HG03469 (cell line): ENCODE results near the gene GM2A.

Experiments
- ATAC-seq: cut with Tn5 transposase; IDR thresholded peaks from one replicate; pipeline ENCODE4 v1.9.1; 2021; ENCODE audit warnings: mild to moderate bottlenecking, moderate library complexity, moderate number of reproducible peaks; ENCODE audit not compliant: unreplicated experiment

The GM2A gene

DNA sequence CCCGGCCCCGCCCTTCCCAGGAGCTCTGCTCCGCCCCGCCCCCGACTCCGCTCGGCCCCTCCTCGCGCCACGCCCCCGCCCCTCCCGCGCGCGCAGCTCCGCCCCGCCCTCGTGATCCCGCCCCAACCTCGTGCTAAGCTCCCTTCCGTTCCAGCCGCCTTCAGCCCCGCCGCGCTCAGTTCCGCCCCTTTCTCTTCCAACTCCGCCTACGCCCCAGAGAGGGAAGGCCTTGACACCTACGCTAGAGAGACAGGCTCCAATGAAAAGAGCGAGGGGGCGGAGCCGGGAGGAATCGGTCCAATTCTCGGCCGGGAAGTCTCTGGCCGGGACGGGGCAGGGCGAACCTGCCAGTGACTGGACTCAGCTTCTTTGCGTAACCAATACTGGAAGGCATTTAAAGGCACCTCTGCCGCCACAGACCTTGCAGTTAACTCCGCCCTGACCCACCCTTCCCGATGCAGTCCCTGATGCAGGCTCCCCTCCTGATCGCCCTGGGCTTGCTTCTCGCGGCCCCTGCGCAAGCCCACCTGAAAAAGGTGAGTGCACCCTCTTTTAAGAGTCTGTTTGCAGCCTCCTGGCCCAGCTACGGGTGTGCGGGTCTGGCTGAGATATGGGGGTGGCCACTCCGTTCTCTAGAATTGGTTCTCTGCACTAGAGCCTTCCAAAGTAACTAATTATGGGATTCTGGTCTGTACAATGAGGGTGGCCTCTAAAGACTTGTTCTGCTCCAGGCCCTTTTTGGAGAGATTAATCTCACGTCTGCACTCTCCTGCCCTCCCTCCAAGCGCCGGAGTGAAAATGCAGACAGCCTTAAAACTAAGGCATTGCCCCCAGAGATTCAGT lies at the start of gene GM2A:
TSS of gene GM2A (plus strand) at position 424 of the 843 bp plus-strand sequence. CDS start at position 456, 32 bp downstream.
- peak; percentile 71 for ATAC-seq

DNA sequence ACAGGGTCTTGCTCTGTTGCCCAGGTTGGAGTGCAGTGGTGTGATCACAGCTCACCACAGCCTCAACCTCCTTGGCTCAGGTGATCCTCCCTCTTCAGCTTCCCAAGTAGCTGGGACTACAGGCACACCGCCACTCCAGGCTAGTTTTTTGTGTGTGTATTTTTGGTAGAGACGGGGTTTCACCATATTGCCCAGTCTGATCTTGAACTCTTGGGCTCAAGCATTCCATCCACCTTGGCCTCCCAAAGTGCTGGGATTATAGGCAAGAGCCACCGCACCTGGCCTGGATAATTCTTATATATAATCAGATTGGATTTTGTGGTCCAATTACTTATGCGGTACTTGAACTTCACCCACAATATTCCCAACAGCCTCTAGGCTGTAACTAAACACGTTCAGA lies 48.9 kb upstream of the GM2A start:
- no peak for ATAC-seq

DNA sequence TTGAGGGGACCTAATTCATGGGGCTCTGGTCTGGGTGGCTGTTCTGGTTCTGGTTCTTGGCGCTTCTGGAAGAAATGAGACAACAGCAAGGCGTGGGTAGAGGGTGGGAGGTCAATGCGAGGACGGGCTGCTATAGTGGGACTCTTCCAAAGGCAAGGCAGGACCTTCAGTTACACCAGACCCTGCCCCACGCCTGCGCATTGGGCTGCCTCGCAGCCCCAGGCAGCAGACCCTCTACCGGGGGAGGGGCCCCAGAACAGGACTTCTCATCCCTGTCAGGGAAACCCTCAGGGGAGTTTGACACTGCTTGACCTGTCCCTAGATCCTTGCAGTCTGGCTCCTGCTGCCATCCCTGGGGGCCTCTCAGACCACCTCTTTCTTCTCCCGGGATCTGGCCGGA lies 47.6 kb upstream of the GM2A start:
- ATAC-seq: no peak

DNA sequence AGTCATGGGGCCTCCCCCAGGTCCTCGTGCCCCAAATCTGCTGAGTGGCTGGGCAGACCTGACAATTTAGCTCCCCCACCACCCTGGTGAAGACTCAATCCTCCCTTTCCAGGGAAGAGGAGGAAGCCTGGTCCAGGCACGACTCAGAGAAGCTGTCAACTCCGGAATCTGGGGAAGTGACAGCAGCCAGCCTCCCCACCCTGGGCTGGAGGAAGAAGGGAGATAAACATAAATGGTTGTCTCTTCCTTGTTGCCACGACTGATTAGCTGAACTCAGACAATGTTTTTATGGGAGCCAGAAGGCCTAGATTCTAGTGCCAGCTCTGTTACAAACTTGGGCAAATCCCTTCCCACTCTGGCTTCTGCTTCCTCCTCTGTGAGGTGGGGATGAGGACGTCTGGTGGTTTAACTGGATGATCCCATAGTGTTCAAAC lies 44.5 kb upstream of the GM2A start:
- no peak for ATAC-seq

DNA sequence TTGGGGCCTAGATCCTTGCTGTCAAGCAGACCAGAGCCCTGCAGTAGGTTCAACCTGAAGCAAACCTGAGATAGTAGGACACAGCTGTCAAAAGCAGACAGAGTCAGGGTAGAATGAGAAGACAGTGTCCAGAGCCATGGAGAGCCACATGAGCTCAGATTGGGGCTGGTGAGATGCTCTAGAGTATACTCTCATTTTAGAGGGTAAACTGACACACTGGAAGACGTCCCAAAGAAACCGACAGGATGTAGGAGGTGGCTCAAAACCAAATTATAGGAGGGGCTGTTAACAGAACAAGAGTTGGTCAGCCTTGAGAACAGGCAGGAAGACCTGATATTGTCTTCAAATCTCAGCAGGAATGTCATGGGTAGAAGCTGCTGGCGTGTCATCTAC lies 40.6 kb upstream of the GM2A start:
- no peak for ATAC-seq

DNA sequence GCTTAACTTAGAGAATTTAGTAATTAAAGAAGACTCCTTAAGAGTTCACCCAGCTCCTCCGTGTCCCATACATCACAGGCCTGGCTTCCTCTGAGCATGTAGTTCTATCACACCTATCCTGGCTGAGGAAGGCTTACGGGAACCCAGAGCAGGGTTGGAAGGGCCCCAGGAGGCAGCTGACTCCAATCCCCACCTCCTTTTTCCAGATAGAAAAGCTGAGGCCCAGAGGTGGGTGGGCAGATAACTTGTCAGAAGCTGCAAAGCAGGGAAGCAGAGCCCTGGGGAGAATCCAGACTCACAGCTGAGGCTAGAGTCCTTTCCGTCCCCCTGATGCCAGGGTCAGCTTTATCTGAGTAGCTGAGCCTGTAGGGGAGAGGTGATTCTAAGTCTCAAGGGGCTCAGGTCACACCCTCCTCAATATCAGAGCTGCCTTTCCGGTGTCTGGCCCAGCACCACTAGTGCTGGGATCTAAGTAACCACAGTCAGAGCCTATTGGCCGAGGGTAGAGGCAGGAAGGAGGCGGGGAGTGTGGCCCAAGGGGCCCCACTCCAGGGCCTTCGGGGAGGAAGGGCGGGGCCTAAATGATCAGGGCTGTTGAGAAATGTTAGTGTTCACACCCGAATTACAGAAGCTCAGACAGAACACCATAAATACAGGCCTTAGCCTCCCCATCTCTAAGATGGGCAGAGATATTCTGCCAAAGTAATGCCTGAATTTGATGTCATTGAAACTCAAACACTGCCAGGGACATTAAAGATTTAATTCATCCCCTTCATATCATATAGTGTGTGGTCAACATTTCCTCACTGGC lies 39.0 kb upstream of the GM2A start:
- peak; percentile 71 for ATAC-seq

DNA sequence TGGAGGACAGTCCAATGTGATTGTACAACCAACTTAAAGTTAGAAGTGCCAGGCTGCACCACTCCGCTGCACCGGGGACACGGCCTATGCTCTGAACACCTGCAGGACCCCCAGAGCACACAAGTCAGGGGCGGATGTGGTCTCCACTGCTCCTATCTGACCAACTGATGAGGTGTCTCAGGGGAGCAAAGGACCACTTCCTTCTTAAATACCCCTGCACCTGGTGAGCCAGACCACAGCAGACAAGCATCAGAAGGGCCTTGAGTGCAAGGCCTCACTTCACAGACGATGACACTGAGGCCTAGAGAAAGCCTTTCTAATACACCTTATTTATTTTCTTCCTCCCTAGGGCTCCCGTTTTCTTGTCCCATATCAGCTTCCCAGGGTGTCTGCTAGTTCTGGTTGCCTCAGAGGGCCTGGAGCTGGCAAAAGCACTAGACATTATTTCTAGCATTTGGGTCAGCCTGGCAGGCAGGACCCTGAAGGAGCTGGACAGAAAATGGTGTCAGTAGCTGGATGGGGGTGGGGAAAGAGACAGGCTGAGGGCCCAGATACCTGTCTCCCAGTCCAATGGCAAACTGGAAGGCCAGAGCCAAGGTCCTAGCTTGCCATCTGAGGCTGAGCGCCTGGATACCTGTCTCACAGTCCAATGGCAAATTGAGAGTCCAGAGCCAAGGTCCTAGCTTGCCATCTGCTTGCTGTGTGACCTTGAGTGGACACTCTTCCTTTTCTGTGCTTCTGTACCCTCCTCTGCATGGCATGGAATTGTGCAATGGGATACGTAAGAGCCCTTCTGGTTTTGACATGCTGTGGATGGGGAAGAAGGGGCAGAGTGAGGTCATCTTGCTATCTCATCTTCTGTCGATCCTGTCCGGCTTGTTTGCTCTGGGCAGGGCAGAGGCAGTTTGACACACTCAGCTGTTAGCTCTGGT lies 38.1 kb upstream of the GM2A start:
- ATAC-seq: peak; percentile 27

DNA sequence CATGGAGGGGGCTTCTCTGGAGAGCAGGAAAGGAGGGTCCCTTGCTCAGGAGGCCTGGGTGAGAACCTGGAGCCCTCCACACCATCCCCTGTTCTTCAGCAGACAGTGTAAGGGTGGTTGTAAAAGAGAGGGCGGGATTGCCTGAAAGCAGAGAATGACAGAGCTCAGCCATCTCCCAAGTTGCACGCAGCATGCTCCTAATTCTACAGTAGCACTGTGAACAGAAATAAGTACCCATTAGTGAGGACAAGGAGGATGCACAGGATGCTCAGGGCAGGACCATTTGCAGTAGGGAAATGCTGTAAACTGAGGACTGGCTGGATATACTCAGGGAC lies 37.5 kb upstream of the GM2A start:
- no peak for ATAC-seq

DNA sequence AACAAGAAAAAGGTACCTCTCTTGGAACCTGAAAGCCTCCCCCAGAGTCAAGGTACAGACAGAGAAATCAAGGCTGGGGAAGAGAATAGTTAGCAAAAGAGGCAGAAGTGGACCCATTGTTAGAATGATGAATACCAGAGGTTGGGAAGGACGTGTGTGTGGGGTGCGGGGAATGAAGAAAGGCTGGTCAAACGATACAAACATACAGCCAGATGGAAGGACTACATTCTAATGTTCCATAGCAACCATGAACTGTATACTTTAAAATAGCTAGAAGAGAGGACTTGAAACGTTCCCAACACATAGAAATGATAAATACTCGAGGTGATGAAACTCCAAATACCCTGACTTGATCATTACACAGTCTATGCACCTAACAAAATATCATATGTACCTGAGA lies 36.2 kb upstream of the GM2A start:
- ATAC-seq: no peak

DNA sequence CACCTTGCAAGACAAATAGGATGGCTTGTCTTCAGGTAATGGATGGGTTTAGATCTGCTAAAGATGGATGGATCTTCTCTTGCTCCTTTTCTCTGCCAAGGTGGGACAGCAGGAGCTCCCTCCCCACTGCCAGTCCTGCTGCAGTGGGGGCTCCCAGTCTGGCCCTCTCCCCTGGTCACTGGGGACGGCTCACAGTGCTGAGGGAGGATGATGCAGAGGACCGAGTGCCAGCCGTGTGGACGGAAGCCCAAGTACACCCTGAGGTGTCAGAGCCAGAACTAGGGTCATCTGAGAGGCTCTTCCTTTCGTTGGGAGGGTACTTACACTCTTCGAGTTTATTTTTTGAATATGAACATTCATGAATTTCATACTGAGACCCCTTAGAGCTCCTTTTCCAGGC lies 34.8 kb upstream of the GM2A start:
- no peak for ATAC-seq

DNA sequence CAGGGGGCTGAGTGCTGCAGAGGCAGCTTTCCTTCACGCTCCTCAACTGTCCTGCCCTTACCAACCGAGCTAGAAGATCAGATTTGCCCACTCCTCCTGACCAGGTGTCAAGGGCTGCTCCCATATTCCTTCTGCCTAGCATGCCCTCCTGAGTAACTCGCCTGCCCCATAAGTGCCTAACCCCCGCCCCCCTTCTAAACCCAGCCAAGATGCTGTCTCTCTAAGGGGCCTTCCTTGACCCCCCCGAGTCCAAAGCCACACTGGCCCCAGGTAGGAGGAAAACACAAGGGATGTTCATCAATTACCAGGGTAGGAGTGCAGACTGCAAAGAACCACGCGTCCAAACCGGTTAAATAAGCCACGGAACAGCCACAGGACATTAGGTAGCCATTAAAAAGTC lies 33.8 kb upstream of the GM2A start:
- ATAC-seq: no peak

DNA sequence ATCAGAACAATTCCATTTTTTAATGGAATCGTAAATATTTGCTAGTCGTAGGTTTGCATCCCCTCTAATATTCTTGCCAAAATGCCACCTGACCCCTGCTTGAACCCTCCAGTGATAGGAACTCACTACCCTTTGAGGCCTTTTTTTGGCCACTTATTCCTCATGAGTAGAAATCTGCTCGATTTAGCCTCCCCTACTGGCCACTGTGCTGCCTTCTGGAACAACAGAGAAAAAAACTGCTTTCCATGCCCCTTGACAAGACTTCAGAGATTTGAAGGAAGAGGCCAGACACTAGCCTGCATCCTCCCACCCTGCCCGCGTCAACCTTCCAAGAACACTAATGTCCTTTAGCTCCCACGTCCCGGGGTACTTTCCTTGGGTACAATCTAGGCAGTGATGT lies 33.2 kb upstream of the GM2A start:
- ATAC-seq: no peak

DNA sequence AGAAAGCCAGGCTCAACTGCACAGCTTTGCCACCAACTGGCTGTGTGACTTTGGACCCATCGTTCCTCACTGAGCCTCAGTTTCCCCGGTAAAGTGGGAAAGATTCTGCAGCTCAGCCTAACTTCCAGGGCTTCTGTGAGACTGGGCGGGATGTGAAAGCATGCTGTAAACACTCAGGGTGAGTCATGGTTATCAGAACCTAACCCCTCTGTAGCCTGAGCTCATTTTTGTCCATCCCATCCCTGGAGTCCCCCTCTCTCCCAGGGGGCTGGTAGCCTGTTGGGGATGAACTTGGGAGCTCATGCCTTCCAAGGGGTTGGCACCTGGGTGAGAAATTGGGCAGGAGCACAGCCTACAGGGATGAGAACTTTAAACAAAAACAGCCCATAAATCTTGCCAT lies 31.4 kb upstream of the GM2A start:
- no peak for ATAC-seq

DNA sequence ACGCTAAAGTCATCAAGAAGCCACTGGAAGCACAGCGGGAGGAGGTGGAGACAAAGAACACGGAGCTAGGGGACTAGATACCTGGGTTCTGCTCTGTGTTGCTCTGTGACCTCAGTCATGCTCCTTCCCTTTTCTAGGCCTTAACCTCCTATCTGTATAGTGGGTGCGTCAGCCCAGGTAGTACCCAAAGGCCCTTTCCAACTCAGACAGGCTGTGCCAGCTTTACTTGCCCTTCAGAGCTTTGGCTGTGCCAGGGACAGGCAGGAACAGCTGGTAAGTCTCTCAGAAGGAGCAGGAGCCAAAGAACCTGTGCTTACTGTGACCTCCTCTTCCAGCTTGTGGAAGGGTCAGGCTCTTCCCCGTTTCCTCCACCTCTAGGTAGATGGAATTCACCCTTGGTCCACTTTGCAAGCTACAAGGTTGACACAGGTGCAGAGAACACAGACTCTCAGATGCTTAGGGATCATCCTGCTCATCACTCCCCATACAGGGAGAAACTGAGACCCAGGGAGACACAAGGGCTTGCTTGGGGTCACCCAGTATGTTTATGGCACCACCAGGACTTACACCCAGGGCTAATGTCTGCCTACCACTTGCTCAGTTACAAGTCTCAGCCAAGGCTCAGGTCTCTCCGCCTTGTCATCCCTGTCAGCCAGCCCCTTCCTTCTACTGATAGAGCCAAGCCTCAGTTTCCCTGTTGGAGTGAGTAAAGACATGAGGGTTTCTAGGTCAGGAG lies 30.8 kb upstream of the GM2A start:
- no peak for ATAC-seq

DNA sequence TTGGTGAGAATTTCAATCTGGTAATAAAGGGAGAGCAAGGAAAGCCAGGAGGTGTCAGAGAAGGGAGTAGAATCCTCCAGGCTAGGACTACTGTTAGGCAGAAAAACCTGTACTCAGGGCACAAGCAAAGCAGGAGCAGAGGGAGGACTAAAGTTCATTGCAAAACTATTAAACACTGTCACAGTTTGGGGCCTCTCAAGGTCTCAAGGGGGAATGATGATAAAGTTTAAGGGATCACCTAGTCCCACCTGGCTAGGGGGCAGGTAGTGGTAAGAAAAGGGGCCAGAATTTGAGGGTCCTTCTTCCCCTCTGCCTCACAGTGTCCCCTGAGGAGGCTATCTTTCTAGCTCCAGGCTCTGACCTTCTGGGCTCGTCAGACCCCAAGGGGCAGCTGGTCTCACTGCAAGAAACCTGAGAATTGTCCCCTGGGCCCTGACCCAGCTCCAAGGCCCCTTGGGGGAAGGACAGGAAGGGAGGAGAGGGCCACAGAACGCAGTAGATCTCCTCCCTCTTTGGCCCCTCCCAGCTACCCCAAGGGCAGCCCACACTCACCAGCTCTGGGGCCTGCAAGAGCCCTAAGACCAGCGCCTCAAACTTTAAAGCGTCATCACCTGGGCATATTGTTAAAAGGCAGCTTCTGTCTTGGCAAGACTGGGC lies 30.1 kb upstream of the GM2A start:
- no peak for ATAC-seq

DNA sequence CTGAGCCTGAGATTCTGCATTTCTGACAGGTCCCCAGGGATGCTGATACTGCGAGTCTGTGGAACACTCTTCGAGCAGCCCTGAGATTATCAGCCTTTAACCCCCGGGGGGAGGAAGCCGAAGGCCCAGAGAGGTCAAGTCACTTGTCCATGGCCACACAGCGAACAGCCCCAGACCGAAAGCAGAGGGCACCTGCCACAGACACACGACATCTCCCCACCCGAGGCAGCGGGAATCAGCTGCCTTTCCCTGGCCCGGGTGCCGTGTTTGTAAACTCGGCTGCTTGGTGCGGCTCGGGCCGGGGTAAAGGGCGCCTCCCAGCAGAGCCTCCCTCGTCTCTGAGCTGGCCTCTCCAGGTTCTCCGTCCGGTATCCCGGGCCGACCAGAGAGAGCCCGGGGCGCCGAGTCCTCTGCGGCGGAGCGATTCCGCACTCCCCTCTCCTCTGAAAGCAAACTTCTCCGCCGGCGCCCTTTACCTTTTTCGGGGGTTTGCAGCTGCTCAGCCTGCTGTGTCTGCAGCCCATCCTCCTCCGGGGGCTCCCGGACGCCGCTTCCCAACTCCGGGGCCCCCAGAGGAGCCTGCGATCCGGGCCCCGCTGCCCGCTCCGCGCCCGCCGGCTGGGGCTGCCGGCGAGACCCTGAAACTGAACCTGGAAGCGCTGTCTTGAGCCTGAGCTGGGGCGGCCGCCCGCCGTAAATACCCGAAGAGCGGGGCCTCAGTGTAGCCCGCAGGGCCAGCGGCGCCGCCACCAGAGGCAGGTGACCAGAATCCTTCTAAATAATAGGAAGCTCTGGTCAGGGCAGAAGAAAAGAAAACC lies 29.3 kb upstream of the GM2A start, which contains the start of gene CCDC69:
TSS of gene CCDC69 (minus strand) at position 646 of the 818 bp plus-strand sequence. CDS start at position 524, 122 bp downstream.
- peak; percentile 37 for ATAC-seq

DNA sequence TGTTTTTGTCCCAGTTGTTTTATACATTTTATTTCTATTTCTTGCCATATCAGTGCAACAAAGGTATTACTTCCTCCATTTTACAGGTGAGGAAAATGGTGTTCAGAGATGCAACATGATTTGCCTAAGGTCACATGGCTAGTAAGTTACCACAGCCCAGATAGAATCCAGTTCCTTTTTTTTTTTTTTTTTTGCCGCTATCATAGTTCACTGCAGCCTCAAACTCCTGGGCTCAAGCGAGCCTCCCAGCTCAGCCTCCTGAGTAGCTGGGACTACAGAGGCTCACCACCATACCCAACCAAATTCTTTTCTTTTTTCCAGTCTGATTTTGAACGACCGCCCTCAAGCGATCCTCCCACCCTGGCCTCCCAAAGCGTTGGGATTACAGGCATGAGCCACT lies 28.6 kb upstream of the GM2A start:
- ATAC-seq: no peak

DNA sequence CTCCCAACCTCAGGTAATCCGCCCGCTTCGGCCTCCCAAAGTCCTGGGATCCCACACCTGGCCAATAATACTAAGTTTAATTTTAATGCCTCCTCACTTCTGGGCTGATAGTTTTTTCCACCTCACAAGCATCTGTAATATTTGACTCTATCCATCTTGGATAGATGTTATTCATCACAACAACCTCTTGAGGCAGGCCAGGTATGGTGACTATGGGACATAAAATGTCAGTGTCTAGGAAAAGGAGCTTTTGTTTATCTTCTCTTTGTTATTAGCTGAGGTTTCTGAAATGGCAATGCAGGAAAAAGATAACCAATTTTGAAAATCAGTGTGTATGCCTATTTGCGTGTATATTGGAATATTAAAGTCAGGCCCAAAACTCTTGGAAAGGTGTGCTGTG lies 27.9 kb upstream of the GM2A start:
- no peak for ATAC-seq

DNA sequence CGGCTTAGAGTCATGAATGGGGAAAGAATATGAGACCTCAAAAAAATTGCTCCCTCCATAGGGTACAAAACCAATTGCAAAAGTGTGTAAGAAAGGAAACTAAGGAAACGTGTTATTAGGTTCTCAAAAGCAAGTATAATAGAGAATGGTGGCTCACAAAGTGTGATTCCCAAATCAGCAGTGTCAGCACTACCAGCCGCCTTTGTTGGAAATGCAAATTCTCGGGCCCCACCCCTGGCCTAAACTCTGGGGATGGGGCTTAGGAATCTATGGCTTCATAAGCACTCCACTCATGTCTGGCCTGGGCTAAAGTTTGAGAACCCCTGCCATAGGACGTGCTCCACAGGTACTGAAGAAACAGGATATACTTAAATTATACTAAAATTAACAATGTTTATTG lies 27.5 kb upstream of the GM2A start:
- ATAC-seq: no peak
